Activated gamma-delta T cell (primary cell): ENCODE results near the gene CYP4Z1.
"Not testable (repeated sequence)": the region's sequence is repeated elsewhere in the genome, so short reads cannot be mapped to it uniquely, and the experiment has no call there.

ENCODE experiments used
- DNase-seq: peaks from one replicate; lab custom pipeline; 2025; lab: John Stamatoyannopoulos, UW

Gene CYP4Z1

DNA sequence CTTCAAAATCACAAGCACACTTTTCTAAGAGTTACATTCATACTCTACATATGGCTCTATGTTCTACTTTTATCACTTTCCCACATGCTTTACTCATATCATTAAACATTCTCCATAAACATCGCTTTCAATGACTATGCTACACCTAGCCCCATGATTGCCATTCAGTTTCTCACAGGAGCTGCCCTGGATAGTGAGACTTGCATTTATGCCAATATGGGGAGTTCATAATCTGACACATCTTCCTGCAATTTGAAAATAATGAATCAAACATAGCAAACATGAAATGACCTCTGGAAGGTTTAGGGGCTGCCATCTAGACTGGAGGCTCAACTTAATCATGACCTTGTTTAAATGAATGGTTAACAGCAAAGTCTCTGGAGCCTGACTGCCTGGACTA, 61.2 kb downstream of the CYP4Z1 start:
- DNase-seq, result no peak

DNA sequence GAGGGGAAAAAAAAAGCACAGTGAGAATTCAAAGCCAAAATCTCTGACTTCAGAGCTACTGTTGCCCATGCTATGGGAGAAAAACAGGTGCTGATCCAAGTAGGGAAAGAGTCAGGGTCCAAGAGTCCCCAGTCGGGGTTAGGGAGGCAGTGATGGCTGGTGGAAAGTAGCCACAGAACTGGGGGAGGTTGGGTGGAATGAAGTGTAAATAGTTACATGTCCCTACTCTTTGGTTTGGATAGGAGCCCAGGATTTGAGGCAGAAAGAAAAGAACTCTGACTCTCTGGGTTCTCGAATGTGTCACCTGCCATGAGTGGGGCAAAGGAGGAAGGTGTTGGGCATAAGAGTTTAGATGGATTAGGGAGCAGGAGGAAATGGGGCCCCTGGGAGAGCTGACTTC, 61.8 kb downstream of the CYP4Z1 start:
- DNase-seq, result not testable (repeated sequence)

DNA sequence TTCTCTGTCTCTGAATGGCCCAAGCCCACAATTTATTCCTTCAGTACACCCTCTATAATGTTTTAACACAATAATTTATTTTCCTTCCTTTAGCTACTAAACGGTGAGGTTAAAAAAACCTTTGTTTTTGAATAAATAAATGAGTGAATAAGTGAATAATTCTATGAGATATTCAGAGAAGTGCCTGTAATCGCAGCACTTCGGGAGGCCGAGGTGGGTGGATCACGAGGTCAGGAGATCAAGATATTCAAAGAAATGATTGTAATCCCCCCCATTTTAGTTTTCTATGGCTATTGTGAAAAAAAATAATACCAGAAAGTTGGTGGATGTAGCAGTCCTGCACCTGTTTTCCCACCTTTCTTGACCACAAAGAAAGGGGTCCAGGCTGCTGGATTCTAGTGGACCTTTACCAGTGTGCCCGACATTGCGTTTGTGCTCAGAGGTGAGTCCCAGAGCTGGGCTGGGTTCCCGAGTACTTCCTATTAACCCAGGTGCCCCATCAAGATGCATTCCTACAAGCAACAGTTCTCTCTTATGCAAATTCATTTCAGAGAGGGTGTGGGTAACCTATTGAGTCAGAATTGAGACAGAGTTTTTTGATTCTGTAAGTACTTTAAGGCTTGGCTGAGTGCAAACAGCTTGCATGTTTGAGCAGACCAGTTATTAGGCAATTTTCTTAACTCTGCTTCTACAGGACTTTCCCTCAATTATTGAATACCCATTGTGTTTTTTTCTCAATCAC, 62.6 kb downstream of the CYP4Z1 start:
- DNase-seq, result not testable (repeated sequence)

DNA sequence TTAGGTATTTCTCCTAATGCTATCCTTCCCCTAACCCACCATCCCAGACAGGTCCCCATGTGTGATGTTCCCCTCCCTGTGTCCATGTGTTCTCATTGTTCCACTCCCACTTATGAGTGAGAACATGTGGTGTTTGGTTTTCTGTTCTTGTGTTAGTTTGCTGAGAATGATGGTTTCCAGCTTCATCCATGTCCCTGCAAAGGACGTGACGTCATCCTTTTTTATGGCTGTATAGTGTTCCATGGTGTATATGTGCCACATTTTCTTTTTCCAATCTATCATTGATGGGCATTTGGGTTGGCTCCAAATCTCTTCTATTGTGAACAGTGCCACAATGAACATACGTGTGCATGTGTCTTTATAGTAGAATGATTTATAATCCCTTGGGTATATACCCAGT, 65.6 kb downstream of the CYP4Z1 start:
- DNase-seq, result not testable (repeated sequence)

DNA sequence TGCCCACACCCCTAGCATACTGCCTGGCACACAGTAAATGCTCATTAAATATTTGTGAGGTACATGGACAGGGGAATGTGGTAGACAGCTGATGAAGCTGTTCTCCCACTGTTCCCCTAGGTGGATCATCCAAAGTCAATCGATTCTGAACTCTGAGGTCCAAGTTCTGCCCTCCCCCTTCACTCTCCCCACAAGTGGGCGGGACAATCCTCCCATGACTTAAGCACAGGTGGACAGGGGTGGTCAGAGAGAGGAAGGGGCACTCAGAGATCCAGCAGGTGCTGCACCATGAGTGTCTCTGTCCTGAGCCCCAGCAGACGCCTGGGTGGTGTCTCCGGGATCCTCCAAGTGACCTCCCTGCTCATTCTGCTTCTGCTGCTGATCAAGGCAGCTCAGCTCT, 70.2 kb downstream of the CYP4Z1 start, which contains the start of gene CYP4A22:
Gene CYP4A22, plus strand, starts transcription at position 244 of the 400 bp plus-strand sequence. Its CDS starts 45 bp downstream, at position 289.
- DNase-seq, result no peak

DNA sequence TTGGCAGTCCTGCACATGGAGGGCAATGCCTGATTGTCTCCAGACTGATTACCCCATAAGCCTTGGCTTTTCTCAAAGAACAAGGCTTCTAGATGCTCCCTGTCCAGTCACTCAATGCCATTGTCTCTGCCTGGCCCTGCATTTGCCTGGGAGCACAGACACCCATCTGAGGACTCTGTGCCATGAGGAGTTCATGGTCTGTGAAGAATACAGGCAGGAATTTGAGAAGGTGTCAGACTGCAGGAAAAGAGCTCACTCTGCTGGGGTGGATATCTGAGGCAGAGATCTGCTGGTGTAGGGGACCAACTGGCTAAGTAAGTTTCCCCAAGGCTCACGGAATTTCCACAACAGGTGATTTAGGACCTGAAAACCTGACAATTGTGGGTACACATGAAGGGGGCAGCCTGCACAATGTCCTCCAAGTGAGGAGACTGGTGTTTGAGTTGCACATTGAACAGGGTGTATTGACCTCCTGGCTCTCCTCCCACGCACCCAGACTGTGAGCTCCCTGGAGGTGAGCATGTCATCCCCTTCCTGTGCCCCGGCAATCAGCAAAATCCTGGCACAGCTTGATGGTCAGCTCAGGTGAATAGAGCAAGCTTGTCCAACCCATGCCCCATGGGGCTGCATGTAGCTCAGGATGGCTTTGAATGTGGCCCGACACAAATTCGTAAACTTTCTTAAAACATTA, 71.0 kb downstream of the CYP4Z1 start:
- no peak for DNase-seq

DNA sequence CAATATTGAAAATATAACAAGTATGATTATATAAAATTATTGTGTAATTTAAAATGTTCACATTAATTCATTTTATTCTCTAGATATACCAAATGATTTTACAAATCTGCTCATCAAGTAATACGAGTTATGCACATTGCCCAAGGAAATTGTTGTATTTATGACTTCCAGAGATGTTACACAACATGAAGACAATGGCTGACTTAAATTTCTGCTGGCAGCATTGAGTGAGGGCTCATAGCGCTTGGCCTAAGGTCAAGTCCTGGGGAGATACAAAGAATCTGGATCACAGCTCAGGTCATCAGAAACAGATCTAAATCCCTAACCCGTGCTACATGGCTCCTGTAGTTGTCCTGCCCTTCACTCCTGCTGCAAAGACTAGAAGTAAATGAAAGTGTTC, 73.3 kb downstream of the CYP4Z1 start:
- not testable (repeated sequence) for DNase-seq

DNA sequence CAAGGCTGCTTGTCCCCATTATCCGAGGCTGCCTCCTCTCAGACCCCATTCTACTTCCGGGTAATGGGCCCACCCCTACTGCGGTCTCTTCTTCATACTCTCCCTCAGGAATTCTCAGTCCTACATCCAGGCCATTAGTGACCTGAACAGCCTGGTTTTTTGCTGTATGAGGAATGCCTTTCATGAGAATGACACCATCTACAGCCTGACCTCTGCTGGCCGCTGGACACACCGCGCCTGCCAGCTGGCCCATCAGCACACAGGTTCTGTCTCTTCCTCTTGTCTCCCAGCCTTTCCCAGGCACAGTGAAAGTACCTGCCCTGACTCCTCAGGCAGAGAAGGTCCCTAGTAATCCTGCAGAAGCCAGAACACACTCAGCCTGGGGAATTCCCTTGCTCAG, 76.6 kb downstream of the CYP4Z1 start:
- not testable (repeated sequence) for DNase-seq

DNA sequence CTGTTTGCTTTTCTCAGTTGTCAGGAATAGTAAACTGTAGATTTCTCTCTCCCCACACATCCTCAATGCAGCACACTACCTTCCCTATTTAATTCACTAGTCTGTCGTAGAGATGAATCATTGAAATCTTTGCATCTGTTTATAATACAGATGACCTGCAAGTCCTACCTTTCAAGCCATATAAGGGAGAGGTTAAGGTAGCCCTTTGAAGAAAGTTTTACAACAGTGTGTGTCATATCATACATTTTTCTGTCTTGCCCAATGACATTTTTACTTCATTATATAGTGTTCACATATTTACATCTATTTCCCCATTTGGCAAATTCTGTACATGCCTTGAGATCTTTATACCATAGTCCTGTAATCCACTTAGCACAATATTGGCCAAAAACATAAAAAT, 79.5 kb downstream of the CYP4Z1 start:
- DNase-seq, result not testable (repeated sequence)

DNA sequence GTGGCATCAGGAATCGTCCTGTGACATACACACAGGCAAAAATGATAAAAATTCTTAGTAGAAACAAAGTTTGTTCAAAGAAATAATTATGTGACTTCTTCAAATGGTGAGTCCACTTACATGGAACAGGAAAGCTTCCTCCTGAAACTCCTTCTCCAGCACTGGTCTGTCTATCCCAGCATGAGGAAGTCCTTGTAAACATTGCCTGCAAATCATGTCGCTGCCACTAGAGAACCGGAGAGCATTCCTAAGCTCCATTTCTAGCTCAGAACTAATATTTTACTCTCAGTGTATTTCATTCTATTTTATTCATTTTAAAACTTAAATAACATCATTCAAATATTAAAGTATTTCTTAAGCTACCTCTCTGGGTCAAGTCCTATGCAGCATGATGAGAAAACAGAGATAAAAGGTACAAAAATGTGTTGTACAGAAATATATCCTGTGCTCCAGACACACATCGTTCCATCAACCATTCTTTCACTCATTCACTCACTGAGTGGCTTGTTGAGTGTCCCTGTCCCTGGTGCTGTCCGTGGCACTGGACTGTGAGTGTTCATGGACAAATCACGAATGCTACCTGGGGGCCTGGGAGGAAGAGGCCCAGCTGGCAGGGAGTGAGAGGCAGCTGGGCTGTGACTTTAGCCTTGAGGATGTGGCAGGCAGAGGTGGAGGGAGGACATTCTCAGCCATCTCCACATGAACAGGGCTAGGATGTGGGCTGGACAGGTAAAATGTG, 80.2 kb downstream of the CYP4Z1 start:
- DNase-seq, result no peak

DNA sequence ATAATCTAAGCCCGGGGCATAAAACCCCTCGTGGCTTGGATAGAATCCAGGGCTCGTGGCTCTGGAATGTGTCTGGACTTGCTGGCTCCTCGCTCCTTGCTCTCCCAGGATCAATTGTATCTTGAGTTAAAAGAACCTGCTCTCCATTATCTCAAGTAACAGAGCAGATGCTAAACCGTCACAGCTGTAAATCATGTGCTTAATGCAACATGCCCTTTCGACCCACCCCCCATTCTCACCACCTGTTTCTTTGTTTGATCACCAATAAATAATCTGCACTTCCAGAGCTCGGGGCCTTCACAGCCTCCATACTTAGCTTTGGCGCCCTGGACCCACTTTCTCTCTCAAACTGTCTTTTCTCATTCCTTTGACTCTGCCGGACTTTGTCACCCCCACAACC, 82.1 kb downstream of the CYP4Z1 start:
- not testable (repeated sequence) for DNase-seq

DNA sequence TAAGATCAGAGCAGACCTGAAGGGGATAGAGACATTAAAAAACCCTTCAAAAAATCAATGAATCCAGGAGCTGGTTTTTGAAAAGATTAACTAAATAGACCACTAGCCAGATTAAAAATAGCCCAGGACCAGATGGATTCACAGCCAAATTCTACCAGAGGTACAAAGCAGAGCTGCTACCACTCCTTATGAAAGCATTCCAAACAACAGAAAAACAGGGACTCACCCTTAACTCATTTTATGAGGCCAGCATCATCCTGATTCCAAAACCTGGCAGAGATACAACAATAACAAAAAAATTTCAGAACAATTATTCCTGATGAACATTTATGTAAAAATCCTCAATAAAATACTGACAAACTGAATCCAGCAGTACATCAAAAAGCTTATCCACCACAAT, 89.4 kb downstream of the CYP4Z1 start:
- DNase-seq, result not testable (repeated sequence)

DNA sequence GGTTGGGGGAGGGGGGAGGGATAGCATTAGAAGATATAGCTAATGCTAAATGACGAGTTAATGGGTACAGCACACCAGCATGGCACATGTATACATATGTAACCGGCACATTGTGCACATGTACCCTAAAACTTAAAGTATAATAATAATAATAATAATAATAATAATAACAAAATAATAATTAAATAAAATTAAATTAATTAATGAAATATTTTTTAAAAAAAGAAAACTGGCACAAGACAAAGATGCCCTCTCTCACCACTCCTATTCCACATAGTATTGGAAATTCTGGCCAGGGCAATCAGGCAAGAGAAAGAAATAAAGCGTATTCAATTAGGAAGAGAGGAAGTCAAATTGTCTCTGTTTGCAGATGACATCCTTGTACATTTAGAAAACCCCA, 90.9 kb downstream of the CYP4Z1 start:
- DNase-seq, result not testable (repeated sequence)

DNA sequence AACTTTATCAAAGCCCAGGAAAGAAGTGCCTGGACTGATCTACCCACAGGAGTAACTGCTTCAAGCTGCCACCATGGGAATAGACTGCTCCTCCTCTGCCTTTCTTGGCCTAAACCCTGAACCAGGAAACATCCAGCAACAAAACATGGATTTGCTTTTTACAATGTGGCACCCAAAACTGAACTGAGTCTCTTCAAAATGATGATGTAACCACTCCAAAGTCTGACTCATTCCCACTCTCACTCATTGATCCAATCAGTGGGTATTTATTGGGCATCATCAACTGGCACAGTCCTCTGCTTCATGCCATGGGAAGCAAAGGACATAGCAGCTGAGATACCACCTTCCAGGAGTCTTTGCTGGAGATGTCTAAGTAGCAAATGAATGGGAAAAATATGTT, 93.7 kb downstream of the CYP4Z1 start:
- no peak for DNase-seq

DNA sequence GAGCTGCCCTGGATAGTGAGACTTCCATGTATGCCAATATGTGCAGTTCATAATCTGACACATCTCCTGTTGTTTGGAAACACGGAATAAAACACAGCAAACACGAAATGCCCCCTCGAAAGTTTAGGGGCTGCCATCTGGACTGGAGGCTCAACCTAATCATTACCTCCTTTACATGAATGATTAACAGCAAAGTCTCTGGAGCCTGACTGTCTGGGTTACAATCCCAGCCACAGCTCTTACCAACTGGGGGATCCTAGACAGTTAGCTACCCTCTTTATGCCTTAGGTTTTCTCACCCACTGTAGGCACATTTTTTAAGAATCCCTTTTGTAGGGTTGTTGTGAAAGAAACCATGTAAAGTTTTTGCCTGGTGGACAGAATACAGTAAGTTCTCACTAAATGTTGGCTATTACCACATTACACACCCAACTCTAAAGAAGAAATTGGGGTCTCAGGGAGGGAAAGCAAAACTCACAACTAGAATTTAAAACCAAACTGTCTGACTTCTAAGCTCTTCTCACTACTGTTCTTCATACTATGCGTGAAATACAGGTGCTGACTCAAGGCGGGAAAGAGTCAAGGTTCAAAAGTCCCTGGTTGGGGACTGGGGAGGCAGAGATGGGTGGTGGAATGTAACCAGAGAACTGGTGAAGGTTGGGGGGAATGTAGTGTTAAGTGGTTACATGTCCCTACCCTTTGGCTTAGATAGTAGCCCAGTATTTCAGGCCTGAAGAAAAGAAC, 94.4 kb downstream of the CYP4Z1 start:
- no peak for DNase-seq

DNA sequence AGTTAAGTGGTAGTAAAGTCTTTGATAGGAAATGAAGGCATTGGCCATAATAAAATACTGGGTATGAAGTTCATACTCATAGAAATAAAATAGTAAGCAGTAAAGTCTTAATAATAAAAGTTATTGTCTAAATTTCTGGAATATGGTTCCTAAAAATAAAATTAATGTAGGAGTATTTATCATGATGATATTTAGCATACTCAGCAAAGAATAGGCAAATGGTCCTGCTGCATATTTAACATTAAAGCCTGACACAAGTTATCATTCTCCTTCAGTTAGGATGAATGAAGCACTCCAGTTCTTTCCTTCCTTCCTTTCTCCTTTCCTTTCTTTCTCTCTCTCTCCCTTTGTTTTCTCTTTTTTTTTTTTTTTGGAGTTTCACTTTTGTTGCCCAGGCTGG, 97.5 kb downstream of the CYP4Z1 start:
- DNase-seq, result no peak
